GM18511 (cell line): ENCODE results near the gene PTGR2.
"Not testable (repeated sequence)": the region's sequence is repeated elsewhere in the genome, so short reads cannot be mapped to it uniquely, and the experiment has no call there.

Experiments used
- ATAC-seq: cut with Tn5 transposase; IDR thresholded peaks from one replicate; pipeline ENCODE4 v1.9.1; 2021; ENCODE audit warnings: mild to moderate bottlenecking, moderate library complexity; ENCODE audit not compliant: unreplicated experiment

PTGR2 gene

DNA sequence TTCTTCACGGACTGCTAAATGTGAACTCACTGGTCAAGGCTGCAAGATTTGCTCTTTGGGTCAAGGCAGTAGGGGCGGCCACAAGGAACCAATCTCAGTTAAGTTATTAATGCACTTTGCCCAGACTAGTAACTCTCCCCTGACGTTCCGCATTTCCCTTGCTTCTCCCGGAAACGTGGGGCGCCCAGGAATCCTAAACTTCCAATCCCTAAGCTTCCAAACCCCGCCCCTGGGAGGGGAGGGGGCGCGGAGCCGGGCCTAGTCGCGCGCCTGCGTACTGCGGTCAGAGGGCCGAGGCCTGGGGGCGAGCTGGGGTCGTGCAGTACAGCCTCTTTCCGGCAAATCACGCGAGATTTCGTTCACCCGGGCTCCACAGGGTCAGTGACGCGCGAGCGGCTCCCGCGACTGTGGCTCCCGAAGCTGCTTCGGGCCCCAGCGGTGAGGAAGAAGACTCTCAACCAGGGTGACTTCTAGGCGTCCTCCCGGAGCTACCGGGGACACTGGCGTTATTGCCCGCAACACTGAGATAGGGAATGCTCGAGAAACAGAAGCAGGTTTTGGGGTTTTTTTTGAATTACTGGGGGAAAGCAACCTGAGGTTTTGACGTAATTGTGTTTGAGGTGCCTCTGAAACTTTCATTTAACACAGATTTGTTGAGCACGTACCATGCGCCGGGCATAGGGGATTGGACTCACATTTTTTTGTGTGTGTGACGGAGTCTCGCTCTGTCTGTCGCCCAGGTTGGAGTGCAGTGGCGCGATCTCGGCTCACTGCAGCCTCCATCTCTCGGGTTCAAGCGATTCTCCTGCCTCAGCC, at the start of gene PTGR2:
Gene PTGR2, plus strand, starts transcription at position 265 of the 816 bp plus-strand sequence. CDS start 7,032 bp downstream, outside the sequence.
- ATAC-seq, result peak; percentile 84

DNA sequence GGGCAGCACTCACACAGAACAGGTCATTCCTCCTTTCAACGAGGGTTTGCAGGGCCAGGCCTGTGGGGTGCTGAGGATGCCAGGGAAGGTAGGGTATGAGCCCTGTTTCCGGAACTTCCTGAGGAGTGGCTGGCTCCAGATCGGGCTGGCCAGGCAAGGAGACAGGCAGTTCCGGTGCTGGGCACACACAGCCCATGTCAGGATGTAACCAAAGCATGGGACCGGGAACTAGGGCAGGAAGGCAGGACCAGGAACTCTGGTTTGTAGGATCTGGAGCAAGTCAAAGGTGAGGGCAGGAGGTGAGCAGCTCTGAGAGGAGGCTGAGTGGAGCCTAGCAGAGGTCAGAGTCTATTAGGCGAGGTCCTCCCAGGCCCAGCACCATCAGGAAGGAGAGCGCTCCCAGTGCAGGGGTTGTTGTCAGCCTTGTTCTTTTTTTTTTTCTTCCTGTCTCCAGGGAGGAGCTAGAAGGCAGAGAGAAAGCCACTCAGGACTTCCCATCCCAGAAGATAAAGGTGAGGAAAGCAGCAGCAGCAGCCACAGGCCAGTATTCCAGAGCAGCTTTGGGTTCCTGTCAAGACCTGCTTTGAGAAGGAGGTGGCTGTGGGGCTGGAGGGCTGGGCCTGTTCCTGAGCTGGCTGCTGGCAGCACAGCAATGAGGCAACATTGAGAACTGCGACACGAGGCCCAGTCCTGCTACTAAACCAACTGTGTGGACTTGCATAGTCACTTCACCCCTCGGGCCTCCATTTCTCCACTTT, 49.0 kb upstream of the PTGR2 start:
- no peak for ATAC-seq

DNA sequence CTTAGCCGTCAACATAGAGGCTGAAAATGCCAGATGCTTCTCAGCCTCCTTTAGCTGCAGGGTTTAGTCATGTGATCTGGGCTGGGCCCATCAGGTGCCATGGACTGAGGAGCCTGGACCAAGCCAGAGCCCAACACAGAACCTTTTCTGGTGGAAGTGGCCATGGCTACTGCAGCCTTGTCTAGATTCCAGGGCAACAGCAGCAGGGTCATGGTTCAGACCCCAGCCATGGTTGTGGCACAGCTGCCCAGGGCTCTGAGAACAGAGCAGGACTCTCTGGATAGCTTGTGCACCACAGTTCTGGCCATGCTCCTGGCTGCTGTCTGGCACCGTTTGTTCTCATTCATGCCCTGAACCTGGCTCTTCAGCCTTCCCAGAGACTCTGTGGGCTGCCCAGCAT, 47.0 kb upstream of the PTGR2 start:
- ATAC-seq, result no peak

DNA sequence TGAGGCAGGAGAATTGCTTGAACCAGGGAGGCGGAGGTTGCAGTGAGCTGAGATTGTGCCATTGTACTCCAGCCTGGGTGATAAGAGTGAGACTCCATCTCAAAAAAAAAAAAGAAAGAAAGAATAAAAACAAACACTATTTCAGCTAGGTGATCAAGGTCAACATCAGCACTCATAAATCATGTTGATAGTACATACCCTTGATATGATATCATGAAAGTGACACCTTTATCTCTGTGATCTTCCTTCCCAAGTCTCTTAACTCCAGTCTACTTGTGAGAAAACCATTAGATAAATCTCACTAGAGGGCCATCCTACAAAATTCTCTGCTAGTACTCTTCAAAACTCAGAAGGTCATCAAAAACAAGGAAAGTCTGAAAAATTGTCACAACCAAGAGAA, 44.2 kb upstream of the PTGR2 start:
- ATAC-seq, result no peak

DNA sequence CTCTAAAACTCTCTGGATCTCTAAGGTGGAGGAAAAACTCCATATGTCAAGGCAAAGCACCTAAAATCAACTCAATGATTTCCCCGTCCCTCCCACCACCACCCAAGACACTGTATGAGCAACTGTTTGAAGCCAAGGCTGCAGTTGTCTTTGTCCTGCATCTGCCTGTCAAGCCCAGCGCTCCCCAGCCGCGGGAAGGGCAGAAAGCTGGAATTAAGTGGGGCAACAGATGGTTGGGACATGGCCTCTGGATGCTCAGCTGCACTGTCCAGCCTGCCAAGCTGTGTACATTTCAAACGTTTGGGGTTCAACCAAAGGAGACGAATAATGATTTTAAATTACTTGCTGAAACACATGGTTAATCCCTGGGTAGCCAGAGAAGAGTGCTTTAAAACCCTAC, 42.2 kb upstream of the PTGR2 start:
- no peak for ATAC-seq

DNA sequence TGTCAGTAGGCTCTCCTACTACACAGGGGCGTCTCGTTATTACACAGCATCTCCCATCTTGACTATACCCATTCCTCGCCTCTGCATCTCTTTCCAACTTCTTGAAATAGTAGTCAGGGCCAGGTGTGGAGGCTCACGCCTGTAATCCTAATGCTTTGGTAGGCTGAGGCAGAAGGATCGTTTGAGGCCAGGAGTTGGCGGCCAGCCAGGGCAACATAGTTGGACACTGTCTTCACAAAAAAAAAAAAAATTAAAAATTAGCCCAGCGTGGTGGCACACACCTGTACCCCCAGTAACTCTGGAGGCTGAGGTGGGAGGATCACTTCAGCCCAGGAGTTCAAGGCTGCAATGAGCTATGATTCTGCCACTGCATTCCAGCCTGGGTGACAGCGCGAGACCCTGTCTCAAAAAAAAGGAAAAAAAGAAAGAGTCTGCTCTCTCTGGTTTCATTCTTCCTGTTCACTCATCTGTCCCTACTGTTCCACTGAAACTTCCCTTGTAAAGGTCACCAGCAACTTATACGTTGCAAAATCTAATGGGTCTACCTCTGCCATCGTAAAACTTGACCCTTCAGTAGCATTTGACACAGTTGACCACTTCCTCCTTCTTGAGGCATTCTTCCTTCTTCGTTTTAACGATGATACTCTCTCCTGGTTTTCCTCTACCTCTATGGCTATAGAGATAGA, 41.0 kb upstream of the PTGR2 start:
- ATAC-seq, result no peak

DNA sequence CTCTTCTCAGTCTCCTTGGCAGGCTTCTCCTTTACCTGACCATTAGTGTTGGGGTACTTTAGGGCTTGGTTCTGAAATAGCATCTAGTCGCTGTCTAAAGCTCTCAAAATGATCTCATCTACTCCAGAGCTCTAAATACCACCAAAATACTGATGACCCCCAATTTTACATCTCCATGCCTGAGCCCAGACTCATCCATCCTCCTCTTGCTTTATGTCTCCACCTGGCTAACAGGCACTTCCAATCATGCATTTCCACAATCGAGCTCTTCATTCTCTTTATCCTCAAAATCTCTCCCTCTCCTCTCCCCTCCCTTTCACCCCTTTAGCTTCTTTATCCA, 40.5 kb upstream of the PTGR2 start:
- no peak for ATAC-seq

DNA sequence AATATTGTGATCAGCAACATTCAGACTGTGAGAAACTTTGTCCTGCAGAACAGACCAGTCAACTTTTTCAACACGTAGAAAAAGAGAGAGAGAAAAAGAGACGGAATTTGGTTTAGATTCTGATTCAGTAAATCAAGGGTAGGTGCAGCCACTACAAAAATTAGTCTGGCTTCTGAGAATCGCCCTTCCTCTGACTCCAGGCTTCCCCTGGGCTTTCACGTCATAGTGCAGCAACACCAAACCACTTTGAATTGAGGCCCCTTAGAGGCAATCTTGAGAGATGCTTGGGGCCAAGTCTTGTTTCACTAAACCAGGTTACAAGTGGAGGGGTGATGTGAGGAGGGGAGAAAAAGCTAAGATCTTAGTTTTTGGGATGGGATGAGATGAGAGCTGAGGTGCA, 37.5 kb upstream of the PTGR2 start:
- no peak for ATAC-seq

DNA sequence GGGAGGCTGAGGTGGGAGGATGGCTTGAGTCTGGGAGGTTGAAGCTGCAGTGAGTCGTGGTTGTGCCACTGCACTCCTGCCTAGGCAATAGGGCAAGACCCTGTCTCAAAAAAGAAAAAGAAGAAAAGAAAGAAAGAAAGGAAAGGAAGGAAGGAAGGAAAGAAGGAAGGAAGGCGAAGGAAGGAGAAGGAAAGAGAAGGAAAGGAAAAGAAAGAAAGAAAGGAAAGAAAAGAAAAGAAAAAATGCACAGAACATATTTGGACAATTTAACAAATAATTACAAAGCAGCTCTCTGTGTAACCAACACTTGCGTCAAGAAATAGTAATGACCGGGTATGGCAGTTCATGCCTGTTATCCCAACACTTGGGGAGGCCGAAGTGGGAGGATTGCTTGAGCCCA, 35.8 kb upstream of the PTGR2 start:
- ATAC-seq, result no peak

DNA sequence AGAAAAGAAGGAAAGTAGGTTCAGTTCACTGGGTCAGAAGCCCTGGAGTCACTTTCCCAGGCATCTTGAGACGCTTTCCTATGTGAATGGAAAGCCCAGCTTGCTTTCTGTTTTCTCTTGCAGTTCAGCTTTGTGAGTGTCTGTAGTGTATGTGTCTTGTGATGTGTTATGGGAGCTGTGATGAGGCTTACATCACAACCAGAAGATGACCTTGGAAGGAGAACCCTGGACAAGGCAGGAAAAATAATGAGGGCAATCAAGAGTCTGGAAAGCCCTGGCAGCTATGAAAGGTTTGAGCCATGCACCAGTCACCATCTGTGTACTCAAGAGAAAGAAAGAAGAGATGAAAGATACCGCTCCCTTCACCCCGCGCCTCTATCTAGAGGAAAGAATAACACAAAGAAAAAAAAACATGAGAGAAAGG, 35.2 kb upstream of the PTGR2 start:
- ATAC-seq, result no peak

DNA sequence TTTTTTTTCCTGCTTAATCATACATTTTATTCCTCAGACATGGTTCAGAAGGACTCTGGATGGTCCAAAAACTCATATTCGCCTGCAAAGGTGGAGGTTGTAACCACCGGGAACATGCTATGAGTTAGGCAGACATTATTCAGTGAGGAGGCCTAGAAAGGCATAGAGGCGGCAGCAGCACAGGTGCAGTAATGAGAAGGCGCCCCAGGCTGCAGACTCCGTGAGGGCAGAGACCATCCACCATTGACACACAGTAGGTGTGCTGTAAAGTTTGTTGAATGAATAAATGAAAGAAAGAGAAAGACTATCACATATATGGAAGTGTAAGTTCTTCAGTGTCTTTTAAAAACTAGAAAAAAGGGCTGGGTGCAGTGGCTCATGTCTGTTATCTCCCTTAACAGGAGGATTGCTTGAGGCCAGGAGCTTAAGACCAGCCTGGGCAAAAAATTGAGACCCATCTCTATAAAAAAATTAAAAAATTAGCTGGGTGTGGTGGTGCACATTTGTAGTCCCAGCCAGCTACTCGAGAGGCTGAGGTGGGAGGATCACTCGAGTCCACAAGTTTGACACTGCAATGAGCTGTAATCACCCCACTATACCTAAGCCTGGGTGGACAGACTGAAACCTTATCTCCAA, 34.5 kb upstream of the PTGR2 start:
- ATAC-seq, result no peak

DNA sequence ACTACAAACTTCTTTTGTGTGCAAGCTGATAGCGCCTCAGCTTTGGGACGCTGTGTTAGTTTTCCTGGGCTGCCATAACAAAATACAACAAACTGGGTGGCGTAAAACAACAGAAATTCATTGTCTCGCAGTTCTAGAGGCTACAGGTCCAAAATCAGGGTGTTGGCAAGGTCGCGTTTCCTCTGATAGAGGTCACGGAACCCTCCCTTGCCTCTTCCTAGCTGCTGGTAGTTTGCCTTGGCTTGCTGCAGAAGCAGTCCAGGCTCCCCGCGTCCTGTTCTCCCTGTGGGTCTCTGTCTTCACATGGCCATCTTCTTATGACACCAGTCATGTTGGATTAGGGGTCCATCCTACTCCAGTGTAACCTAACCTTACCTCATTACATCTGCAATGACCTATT, 32.8 kb upstream of the PTGR2 start:
- no peak for ATAC-seq

DNA sequence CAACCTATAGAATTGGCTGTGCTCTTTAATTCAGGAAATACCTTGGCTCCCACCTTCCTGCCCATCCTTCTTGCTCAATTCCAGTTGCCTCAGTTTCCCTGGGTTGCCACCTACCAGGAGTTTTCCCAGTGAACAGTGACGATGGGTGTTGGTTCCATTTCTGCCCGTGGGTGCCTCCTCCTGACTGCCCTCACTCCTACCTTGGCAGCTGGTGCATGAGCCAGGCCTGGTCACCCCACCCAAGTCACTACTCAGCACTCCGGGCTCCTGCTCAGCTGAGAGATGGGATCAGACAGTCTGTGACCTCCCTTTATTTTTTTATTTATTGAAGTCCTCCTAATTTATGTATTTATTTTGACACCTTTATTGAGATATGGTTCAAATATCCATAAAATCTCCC, 31.0 kb upstream of the PTGR2 start:
- ATAC-seq, result no peak

DNA sequence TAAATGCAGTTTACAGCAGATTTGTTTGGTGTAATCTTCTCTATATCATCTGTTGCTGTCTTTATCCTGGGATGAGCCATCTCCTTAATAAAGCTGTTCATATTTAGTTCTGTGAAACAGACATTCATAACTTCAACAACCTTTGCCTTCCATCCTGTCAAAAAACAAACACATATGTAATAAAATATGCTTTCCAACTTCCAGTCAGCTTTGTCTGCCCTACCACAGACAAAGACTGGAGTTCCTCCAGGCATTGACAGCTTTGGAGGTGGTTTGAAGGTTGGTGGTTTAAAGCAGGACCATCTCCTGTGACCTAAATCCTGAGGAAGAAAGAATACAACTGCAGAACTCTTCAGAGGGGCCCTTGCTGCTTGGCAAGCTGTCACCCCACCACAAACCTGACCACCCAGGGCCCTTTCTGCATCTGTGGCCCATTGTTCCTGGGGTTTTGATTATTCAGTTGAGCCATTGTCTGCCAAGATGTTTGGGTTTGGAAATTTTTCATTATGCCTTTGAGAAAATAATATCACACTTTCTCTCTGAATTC, 28.2 kb upstream of the PTGR2 start:
- ATAC-seq, result no peak

DNA sequence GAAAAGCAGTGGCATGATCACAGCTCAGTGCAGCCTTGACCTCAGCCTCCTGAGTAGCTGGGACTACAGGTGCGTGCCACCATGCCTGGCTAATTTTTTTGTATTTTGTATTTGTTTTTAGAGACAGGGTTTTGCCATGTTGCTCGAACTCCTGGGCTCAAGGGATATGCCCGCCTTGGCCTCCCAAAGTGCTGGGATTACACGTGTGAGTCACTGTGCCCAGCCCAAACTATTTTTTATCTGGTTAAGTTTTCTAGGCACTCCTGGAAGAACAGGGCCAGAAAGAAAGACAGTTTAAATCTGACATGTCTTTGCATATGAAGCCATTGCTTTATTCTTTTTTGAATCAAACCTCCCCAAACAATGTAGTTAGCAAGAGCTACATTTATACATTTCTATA, 27.5 kb upstream of the PTGR2 start:
- ATAC-seq, result no peak

DNA sequence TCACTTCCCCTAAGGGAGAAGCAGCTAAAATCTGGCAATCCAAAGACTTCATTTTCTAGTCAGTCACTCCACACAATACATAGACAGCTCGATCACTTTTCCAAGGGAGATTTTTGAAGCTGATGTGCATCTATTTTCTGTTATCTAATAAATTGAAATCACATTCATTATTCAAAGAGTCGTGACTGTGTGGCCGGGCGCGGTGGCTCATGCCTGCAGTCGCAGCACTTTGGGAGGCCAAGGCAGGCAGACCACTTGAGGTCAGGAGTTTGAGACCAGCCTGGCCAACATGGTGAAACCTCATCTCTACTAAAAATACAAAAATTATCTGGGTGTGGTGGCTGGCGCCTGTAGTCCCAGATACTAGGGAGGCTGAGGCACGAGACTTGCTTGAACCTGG, 27.1 kb upstream of the PTGR2 start:
- no peak for ATAC-seq

DNA sequence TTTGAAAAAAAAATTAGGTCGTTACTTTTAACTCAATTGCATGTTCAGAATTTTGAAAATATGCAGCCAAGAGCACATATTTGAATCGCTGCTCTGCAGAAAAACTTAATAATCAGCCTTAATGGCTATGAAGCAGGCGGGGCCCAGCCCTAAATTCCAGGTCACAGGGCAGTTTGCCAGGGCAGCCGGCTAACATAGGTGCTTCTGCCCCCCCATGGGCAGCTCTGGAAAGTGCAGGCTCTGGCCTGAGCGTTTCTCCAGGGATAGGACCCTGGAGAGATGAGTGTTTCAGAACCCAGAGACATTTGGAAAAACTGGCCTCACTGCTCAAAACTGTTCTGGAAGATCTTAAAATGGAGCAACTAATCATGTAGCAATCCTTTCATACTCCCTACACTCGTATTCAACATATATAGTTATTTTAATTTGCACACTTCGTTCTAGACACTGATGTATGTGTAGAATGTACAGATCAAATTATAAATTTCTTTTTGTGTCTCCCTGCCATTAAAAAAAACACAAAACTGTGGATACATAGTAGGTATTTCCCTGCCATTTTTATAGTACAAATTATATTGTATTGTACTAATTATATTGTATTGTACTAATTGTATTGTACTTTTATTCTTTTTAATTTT, 26.0 kb upstream of the PTGR2 start:
- ATAC-seq, result no peak

DNA sequence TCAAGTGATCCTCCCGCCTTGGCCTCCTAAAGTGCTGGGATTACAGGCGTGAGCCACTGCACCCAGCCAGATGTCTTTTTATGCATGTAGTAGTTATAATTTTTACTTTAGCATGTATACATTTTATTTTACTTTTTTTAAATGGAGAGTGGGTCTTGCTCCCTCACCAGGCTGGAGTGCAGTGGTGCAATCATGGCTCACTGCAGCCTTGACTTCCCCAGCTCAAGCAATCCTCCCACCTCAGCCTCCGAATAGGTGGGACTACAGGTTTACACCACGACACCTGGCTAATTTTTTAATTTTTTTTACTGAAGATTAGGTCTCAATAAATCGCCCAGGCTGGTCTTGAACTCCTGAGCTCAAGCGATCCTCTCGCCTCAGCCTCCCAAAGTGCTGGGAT, 24.4 kb upstream of the PTGR2 start:
- ATAC-seq, result not testable (repeated sequence)

DNA sequence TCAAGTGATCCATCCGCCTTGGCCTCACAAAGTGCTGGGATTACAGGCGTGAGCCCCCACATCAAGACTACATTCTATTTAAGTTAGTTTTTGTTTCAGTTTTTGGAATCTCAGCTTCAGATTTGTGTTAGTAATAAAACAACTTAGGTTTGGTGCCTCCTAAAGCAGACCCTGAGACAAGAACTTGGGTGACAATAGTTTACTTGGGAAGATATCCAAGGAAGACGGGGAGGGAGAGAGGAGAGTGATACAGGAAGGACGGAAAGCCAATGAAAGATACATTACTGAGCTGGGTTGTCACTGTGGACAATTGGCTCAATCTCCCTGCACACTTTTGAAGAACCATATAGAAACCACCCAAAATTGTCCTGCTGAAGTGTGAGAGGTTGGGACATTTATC, 22.6 kb upstream of the PTGR2 start:
- no peak for ATAC-seq

DNA sequence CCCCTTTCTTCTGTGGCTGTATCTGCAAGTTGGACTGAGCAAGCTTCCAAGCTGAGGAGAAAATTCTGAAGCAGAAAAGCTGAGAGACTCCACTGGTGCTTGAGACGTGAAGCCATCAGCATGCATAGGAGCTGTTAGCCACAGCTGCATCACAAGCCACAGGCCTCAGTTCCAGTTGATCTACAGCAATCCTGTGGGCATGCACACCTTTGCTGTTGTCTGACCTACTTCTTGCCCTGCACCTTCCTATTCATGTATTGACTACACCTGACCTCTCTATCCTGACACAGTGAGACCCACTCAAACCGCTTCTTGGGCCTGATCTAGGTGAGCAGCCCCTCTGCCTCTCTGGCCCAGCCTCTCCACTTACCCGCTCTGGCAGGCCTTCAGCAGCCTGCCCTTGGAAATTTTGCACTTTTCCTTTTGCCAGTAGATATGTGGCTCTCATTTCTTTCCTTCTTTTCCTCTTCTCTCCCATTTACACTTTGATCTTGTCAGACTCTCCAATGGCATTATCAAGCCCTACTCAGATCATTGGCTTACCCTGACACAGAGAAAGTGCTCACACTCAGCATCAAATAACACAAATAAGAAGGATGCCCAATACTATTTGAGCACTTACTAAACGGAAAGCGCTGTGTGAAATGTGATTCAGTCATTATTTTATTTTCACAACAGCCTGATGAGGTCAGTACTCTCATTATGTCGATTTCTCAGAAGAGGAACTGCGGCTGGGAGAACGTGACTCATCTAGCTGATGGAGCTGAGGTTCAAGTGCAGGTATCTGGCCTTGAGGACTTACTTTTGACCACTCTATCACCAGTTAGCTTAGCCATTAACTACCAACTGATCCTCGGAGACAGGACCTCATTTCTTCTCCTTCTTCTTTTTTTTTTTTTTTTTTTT, 21.9 kb upstream of the PTGR2 start:
- peak; percentile 87 for ATAC-seq
